GM19035 (cell line): ENCODE measurements around the gene CYTH3.
A peak's percentile ranks its signal among the peaks of the same experiment; 100 is the strongest.

Source experiments
- ATAC-seq: cut with Tn5 transposase; IDR thresholded peaks from one replicate; pipeline ENCODE4 v1.9.1; 2021; ENCODE audit not compliant: unreplicated experiment

Gene CYTH3

GRCh38 chr7:6258440-6259182, 13.8 kb downstream of the CYTH3 start:
- ATAC-seq = no peak

- no peak for ATAC-seq
Observed at GRCh38 chr7:6257675-6258074, 14.7 kb downstream of the CYTH3 start.

- ATAC-seq = peak; percentile 85
Observed at GRCh38 chr7:6256677-6257535, 15.5 kb downstream of the CYTH3 start.

GRCh38 chr7:6256109-6256483, 16.3 kb downstream of the CYTH3 start:
- ATAC-seq = no peak

GRCh38 chr7:6254866-6255265, 17.6 kb downstream of the CYTH3 start:
- ATAC-seq = no peak

GRCh38 chr7:6252748-6253147, 19.7 kb downstream of the CYTH3 start:
- ATAC-seq = no peak

- ATAC-seq = no peak
Observed at GRCh38 chr7:6252341-6252746, 20.1 kb downstream of the CYTH3 start.

GRCh38 chr7:6251653-6252052, 20.8 kb downstream of the CYTH3 start:
- ATAC-seq = no peak

- peak; percentile 71 for ATAC-seq
Observed at GRCh38 chr7:6250364-6250833, 22.0 kb downstream of the CYTH3 start.

- ATAC-seq = no peak
Observed at GRCh38 chr7:6249043-6249442, 23.4 kb downstream of the CYTH3 start.

GRCh38 chr7:6248581-6248980, 23.8 kb downstream of the CYTH3 start:
- no peak for ATAC-seq

GRCh38 chr7:6246251-6246917, 26.0 kb downstream of the CYTH3 start:
- no peak for ATAC-seq

GRCh38 chr7:6244021-6244420, 28.4 kb downstream of the CYTH3 start:
- ATAC-seq = no peak

GRCh38 chr7:6243168-6243567, 29.3 kb downstream of the CYTH3 start:
- no peak for ATAC-seq

GRCh38 chr7:6242561-6242960, 29.9 kb downstream of the CYTH3 start:
- ATAC-seq = no peak

GRCh38 chr7:6241607-6241973, 30.8 kb downstream of the CYTH3 start:
- ATAC-seq = no peak

- ATAC-seq = no peak
Observed at GRCh38 chr7:6238309-6238925, 34.0 kb downstream of the CYTH3 start.

- no peak for ATAC-seq
Observed at GRCh38 chr7:6237730-6238129, 34.7 kb downstream of the CYTH3 start.

- ATAC-seq = no peak
Observed at GRCh38 chr7:6237011-6237410, 35.4 kb downstream of the CYTH3 start.

- no peak for ATAC-seq
Observed at GRCh38 chr7:6235029-6235871, 37.2 kb downstream of the CYTH3 start.
